Measurements from ENCODE around the gene HOXA2. TPM values are rescaled to one million over a fixed set of nuclear protein-coding genes. Genes with fewer than 3 reads are reported as not detected.

HOXA2 gene
- total RNA-seq, 5 donors from 2014 or later (not counting 1 experiment from before 2014, with no cell fraction given): not detected

GRCh38 chr7:27130540-27131389 is 28.3 kb upstream of the HOXA2 start, which contains the start of gene HOXA4:
Gene HOXA4 (minus strand): TSS chr7:27130757. CDS start chr7:27130733, 24 bp downstream.
- 26% methylated on average over 54 of the region's 67 CpGs for WGBS (ENCODE audit: insufficient coverage)
- peaks cover 0 to 11% of the 10 kb centered on the region in 2 experiments for H3K27me3 ChIP-seq (replicated peaks in 1 of 2; ENCODE audit: control insufficient read depth in 2 of 2, extremely low read depth in 1 of 2, insufficient read depth in 2 of 2, low read length in 1 of 2)
- no peaks in the 10 kb centered on the region for H3K36me3 ChIP-seq (ENCODE audit: control insufficient read depth in 2 of 2, extremely low read depth in 1 of 2, insufficient read depth in 1 of 2, low read length in 1 of 2)
- no peaks in the 10 kb centered on the region for H3K36me3 Mint-ChIP-seq
- H3K27ac Mint-ChIP-seq: no peak within 1 kb of the TSS
- ChIA-PET POLR2A (interaction anchor here in 1 of 2 donors (0.6 to 1.1 kb wide), 3 partner anchors 34 to 47 kb away, joined by 3 to 4 read pairs (median 3); no protein-coding TSS in a partner anchor), CTCF (interaction anchor here (0.6 to 2.2 kb wide), 3 partner anchors 11 to 1269 kb away, joined by 3 to 9 read pairs (median 3); no protein-coding TSS in a partner anchor)
- DNase-seq: peak; percentile 44 to 85 (median 73)
- ATAC-seq (replicated peaks in 1 of 4): peak; percentile 89 to 94 (median 90)
- no peaks in the 10 kb centered on the region for H3K9me3 ChIP-seq
- H3K4me3 ChIP-seq (ENCODE audit: control insufficient read depth in 1 of 2, extremely low read depth in 1 of 2, low read length in 1 of 2): peak within 1 kb of the TSS; percentile 72 to 89
- peaks cover 8 to 57% of the 10 kb centered on the region in 2 donors for H3K27me3 Mint-ChIP-seq
- peak within 1 kb of the TSS; percentile 70 for H3K27ac ChIP-seq (ENCODE audit: low read length)
- H3K4me1 ChIP-seq (ENCODE audit: control insufficient read depth in 1 of 2, extremely low read depth in 1 of 2, insufficient read depth in 2 of 2, low read length in 2 of 2): peaks cover 4 to 15% of the 10 kb centered on the region in 2 experiments
- peaks cover 0 to 10% (median 5%) of the 10 kb centered on the region in 3 donors for H3K4me1 Mint-ChIP-seq
- peak within 1 kb of the TSS; percentile 72 to 74 (median 73) for H3K4me3 Mint-ChIP-seq
- H3K9me3 Mint-ChIP-seq: no peaks in the 10 kb centered on the region

- DNase-seq (no peak), ATAC-seq (replicated peaks in 1 of 4) (peak; percentile 28 to 57 (median 44))
- H3K36me3 ChIP-seq (ENCODE audit: control insufficient read depth in 2 of 2, extremely low read depth in 1 of 2, insufficient read depth in 1 of 2, low read length in 1 of 2): no peaks in the 10 kb centered on the region
- WGBS (ENCODE audit: insufficient coverage): 67% methylated on average over 71 of the region's 72 CpGs
- ChIA-PET CTCF (interaction anchor here (0.6 to 2.2 kb wide), 2 partner anchors 20 to 1268 kb away, joined by 3 to 9 read pairs; no protein-coding TSS in a partner anchor), POLR2A (interaction anchor here in 1 of 2 donors (0.6 to 0.7 kb wide), 2 partner anchors 46 to 47 kb away, joined by 3 to 4 read pairs; no protein-coding TSS in a partner anchor)
- peaks cover 4 to 8% of the 10 kb centered on the region in 2 experiments for H3K4me1 ChIP-seq (ENCODE audit: control insufficient read depth in 1 of 2, extremely low read depth in 1 of 2, insufficient read depth in 2 of 2, low read length in 2 of 2)
- H3K27ac ChIP-seq (ENCODE audit: low read length): no peak overlapping the region
- H3K9me3 ChIP-seq: no peaks in the 10 kb centered on the region
- Mint-ChIP-seq H3K27me3 (peaks cover 5 to 58% of the 10 kb centered on the region in 2 donors), H3K4me3 (peak overlapping the region; percentile 28 to 73 (median 43)), H3K4me1 (peaks cover 0 to 4% (median 2%) of the 10 kb centered on the region in 3 donors), H3K36me3 (no peaks in the 10 kb centered on the region), H3K9me3 (no peaks in the 10 kb centered on the region), H3K27ac (no peak overlapping the region)
- H3K4me3 ChIP-seq (ENCODE audit: control insufficient read depth in 1 of 2, extremely low read depth in 1 of 2, low read length in 1 of 2): peak overlapping the region in 1 of 2 donors; percentile 53
- H3K27me3 ChIP-seq (replicated peaks in 1 of 2; ENCODE audit: control insufficient read depth in 2 of 2, extremely low read depth in 1 of 2, insufficient read depth in 2 of 2, low read length in 1 of 2): peaks cover 0 to 12% of the 10 kb centered on the region in 2 experiments
These were observed 27.5 kb upstream of the HOXA2 start for GRCh38 chr7:27129729-27130539.

GRCh38 chr7:27128776-27129728 is 26.6 kb upstream of the HOXA2 start:
- H3K27ac Mint-ChIP-seq: no peak overlapping the region

GRCh38 chr7:27128034-27128433 is 25.6 kb upstream of the HOXA2 start:
- Histone ChIP-seq H3K36me3 (ENCODE audit: control insufficient read depth in 2 of 2, extremely low read depth in 1 of 2, insufficient read depth in 1 of 2, low read length in 1 of 2) (no peaks in the 10 kb centered on the region), H3K27ac (ENCODE audit: low read length) (no peak overlapping the region), H3K4me3 (ENCODE audit: control insufficient read depth in 1 of 2, extremely low read depth in 1 of 2, low read length in 1 of 2) (no peak overlapping the region), H3K27me3 (replicated peaks in 1 of 2; ENCODE audit: control insufficient read depth in 2 of 2, extremely low read depth in 1 of 2, insufficient read depth in 2 of 2, low read length in 1 of 2) (peaks cover 0 to 30% of the 10 kb centered on the region in 2 experiments), H3K4me1 (ENCODE audit: control insufficient read depth in 1 of 2, extremely low read depth in 1 of 2, insufficient read depth in 2 of 2, low read length in 2 of 2) (peaks cover 2 to 4% of the 10 kb centered on the region in 2 experiments), H3K9me3 (no peaks in the 10 kb centered on the region)
- no peak for ATAC-seq (replicated peaks in 1 of 4)
- DNase-seq: no peak
- H3K27ac Mint-ChIP-seq: no peak overlapping the region
- H3K4me1 Mint-ChIP-seq: peaks cover 0 to 1% (median 0%) of the 10 kb centered on the region in 3 donors
- ChIA-PET CTCF (interaction anchor here in 1 of 2 donors (1.3 kb wide), 1 partner anchor 21 kb away, joined by 4 read pairs; no protein-coding TSS in a partner anchor), POLR2A (no interaction called here)
- no peak overlapping the region for H3K4me3 Mint-ChIP-seq
- H3K36me3 Mint-ChIP-seq: no peaks in the 10 kb centered on the region
- no peaks in the 10 kb centered on the region for H3K9me3 Mint-ChIP-seq
- 56% methylated on average over 1 of the region's 2 CpGs for WGBS (ENCODE audit: insufficient coverage)
- H3K27me3 Mint-ChIP-seq: peaks cover 4 to 54% of the 10 kb centered on the region in 2 donors

More at GRCh38 chr7:27128776-27129728, 26.6 kb upstream of the HOXA2 start:
- Histone ChIP-seq H3K4me1 (ENCODE audit: control insufficient read depth in 1 of 2, extremely low read depth in 1 of 2, insufficient read depth in 2 of 2, low read length in 2 of 2) (peaks cover 2 to 4% of the 10 kb centered on the region in 2 experiments), H3K36me3 (ENCODE audit: control insufficient read depth in 2 of 2, extremely low read depth in 1 of 2, insufficient read depth in 1 of 2, low read length in 1 of 2) (no peaks in the 10 kb centered on the region), H3K9me3 (no peaks in the 10 kb centered on the region), H3K27ac (ENCODE audit: low read length) (no peak overlapping the region), H3K27me3 (replicated peaks in 1 of 2; ENCODE audit: control insufficient read depth in 2 of 2, extremely low read depth in 1 of 2, insufficient read depth in 2 of 2, low read length in 1 of 2) (peaks cover 0 to 20% of the 10 kb centered on the region in 2 experiments), H3K4me3 (ENCODE audit: control insufficient read depth in 1 of 2, extremely low read depth in 1 of 2, low read length in 1 of 2) (no peak overlapping the region)
- POLR2A ChIA-PET: no interaction called here
- 95% methylated on average over 21 of the region's 28 CpGs for WGBS (ENCODE audit: insufficient coverage)
- peaks cover 8 to 58% of the 10 kb centered on the region in 2 donors for H3K27me3 Mint-ChIP-seq
- CTCF ChIA-PET: interaction anchor here in 1 of 2 donors (1.3 kb wide), 1 partner anchor 20 kb away, joined by 4 read pairs; no protein-coding TSS in a partner anchor
- peak overlapping the region; percentile 43 to 59 (median 45) for H3K4me3 Mint-ChIP-seq
- no peaks in the 10 kb centered on the region for H3K36me3 Mint-ChIP-seq
- ATAC-seq (replicated peaks in 1 of 4): no peak
- no peaks in the 10 kb centered on the region for H3K9me3 Mint-ChIP-seq
- DNase-seq: no peak
- H3K4me1 Mint-ChIP-seq: peaks cover 0 to 1% (median 0%) of the 10 kb centered on the region in 3 donors

GRCh38 chr7:27126596-27127327 is 24.3 kb upstream of the HOXA2 start:
- H3K4me3 ChIP-seq (ENCODE audit: control insufficient read depth in 1 of 2, extremely low read depth in 1 of 2, low read length in 1 of 2): no peak overlapping the region
- peaks cover 4 to 48% of the 10 kb centered on the region in 2 donors for H3K27me3 Mint-ChIP-seq
- peaks cover 2 to 4% of the 10 kb centered on the region in 2 experiments for H3K4me1 ChIP-seq (ENCODE audit: control insufficient read depth in 1 of 2, extremely low read depth in 1 of 2, insufficient read depth in 2 of 2, low read length in 2 of 2)
- no peak overlapping the region for H3K4me3 Mint-ChIP-seq
- H3K27me3 ChIP-seq (replicated peaks in 1 of 2; ENCODE audit: control insufficient read depth in 2 of 2, extremely low read depth in 1 of 2, insufficient read depth in 2 of 2, low read length in 1 of 2): peaks cover 0 to 32% of the 10 kb centered on the region in 2 experiments
- no peaks in the 10 kb centered on the region for H3K36me3 ChIP-seq (ENCODE audit: control insufficient read depth in 2 of 2, extremely low read depth in 1 of 2, insufficient read depth in 1 of 2, low read length in 1 of 2)
- DNase-seq (no peak), ATAC-seq (replicated peaks in 1 of 4) (no peak)
- H3K36me3 Mint-ChIP-seq: no peaks in the 10 kb centered on the region
- POLR2A ChIA-PET: interaction anchor here in 1 of 2 donors (0.6 kb wide), 1 partner anchor 350 kb away, joined by 4 read pairs; no protein-coding TSS in a partner anchor
- H3K4me1 Mint-ChIP-seq: peaks cover 0 to 1% (median 0%) of the 10 kb centered on the region in 3 donors
- no peaks in the 10 kb centered on the region for H3K9me3 ChIP-seq
- no peaks in the 10 kb centered on the region for H3K9me3 Mint-ChIP-seq
- CTCF ChIA-PET: no interaction called here
- H3K27ac Mint-ChIP-seq: no peak overlapping the region
- no peak overlapping the region for H3K27ac ChIP-seq (ENCODE audit: low read length)
- no CpG with 5 or more reads among the region's 3 CpGs for WGBS (ENCODE audit: insufficient coverage)

Measured in T-cell (primary cell).